Fibroblast of lung (primary cell): Measurements from ENCODE around the gene RPA3. TPM values are rescaled to one million over a fixed set of nuclear protein-coding genes. Genes with fewer than 3 reads are reported as not detected.

Experiments used
- DNase-seq, 2 donors: peaks; one replicate each; pipeline versions ENCODE4 v3.0.0 to v3.0.0-alpha.2; 2010; ENCODE audit warnings: low read depth in 2 of 2
- H2AFZ ChIP-seq: 2 replicates; pipeline ENCODE4 v1.5.1; 2012; ENCODE audit warnings: low read length, control low read depth, inconsistent platforms
- H3K27ac ChIP-seq: 2 replicates; pipeline ENCODE4 v1.5.1; 2011; ENCODE audit warnings: low read length, control low read depth; ENCODE audit not compliant: insufficient read depth
- H3K27me3 ChIP-seq: 2 replicates; pipeline ENCODE4 v1.5.1; 2011; ENCODE audit warnings: mild to moderate bottlenecking, low read length; ENCODE audit not compliant: control insufficient read depth, insufficient read depth
- H3K36me3 ChIP-seq: 2 replicates; pipeline ENCODE4 v1.5.1; 2011; ENCODE audit warnings: low read length; ENCODE audit not compliant: control insufficient read depth, insufficient read depth
- H3K4me1 ChIP-seq: 2 replicates; pipeline ENCODE4 v1.5.1; 2011; ENCODE audit warnings: low read length; ENCODE audit not compliant: control insufficient read depth, insufficient read depth; ENCODE audit errors: extremely low read depth
- H3K4me2 ChIP-seq: 2 replicates; pipeline ENCODE4 v1.5.1; 2011; ENCODE audit warnings: low read length, control low read depth; ENCODE audit not compliant: insufficient read depth; ENCODE audit errors: extremely low read depth
- H3K4me3 ChIP-seq, 4 experiments: fragments of 200-600 bp in 1 of 4; sonication (generic) in 1 of 4; replicated peaks in 1 of 4; 2 replicates each; pipeline ENCODE4 v1.5.1; 2011 to 2016; ENCODE audit warnings: low read length in 4 of 4, low read depth in 3 of 4, mild to moderate bottlenecking in 3 of 4, control low read depth in 2 of 4, inconsistent platforms in 1 of 4, mixed read lengths in 1 of 4; ENCODE audit not compliant: insufficient read depth in 1 of 4; ENCODE audit errors: control extremely low read depth in 1 of 4
- H3K79me2 ChIP-seq: 2 replicates; pipeline ENCODE4 v1.5.1; 2012; ENCODE audit warnings: mild to moderate bottlenecking, low read length, inconsistent platforms; ENCODE audit not compliant: control insufficient read depth, insufficient read depth
- H3K9ac ChIP-seq: 2 replicates; pipeline ENCODE4 v1.5.1; 2011; ENCODE audit warnings: mild to moderate bottlenecking, low read length, control low read depth; ENCODE audit not compliant: insufficient read depth
- H3K9me3 ChIP-seq: 2 replicates; pipeline ENCODE4 v1.5.1; 2012; ENCODE audit warnings: low read depth, low read length; ENCODE audit not compliant: control insufficient read depth, insufficient read depth
- H4K20me1 ChIP-seq: 2 replicates; pipeline ENCODE4 v1.5.1; 2011; ENCODE audit warnings: low read length; ENCODE audit not compliant: control insufficient read depth, insufficient read depth; ENCODE audit errors: extremely low read depth
- EZH2 ChIP-seq: IDR thresholded peaks from 2 replicates; pipeline ENCODE4 v1.5.1; 2012; ENCODE audit warnings: low read length, control low read depth, mild to moderate bottlenecking; ENCODE audit errors: missing control alignments
- polyA plus RNA-seq, 2 donors: library from polyadenylated mRNA; depleted of rRNA in 1 of 2; stranded (reverse) in 1 of 2; unstranded in 1 of 2; fragments of >200 nt; gene quantifications; 2 replicates each; pipeline ENCODE4 v1.2.1, GENCODE V29; 2011 to 2012; ENCODE audit warnings: missing spikeins in 1 of 2
- total RNA-seq: library from RNA; depleted of rRNA; stranded (reverse); fragments of >200 nt; gene quantifications from 2 replicates; pipeline ENCODE4 v1.2.1, GENCODE V29; 2014
- TF ChIP-seq, protein P1 (sequence below), 2 donors: IDR thresholded peaks in 1 of 2; conservative IDR thresholded peaks in 1 of 2; 1 replicate in 1 of 2; 2 replicates in 1 of 2; pipeline ENCODE4 v1.5.1; 2011 to 2012; ENCODE audit warnings: low read length in 2 of 2, control low read depth in 1 of 2, inconsistent platforms in 1 of 2, low read depth in 1 of 2, mild to moderate bottlenecking in 1 of 2

RPA3 gene
- total and polyA plus RNA-seq, 2 donors (not counting 1 experiment from before 2014, with no cell fraction given), result 19.0 to 23.9 TPM

DNA sequence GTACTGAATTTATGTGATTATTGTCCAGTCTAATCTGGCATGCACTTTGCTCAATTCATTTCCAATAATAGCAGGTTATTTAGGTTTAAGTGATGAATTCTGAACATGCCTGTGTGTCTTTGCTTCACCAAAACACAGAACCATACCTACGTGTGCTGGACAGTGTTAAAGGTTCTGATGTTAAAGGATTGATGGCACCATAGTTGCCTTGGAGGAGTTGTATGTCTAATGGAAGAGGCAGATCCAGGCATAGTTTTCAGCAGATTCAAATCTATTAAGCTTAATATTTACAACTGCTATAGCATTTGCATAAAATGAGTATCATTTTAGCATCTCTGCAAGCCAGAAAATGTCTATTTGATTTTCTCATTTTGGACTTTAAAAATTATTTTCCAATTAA lies 105.9 kb downstream of the RPA3 start:
- H3K79me2 ChIP-seq, result no peaks in the 10 kb centered on the region
- H3K27ac ChIP-seq, result no peak overlapping the region
- H3K27me3 ChIP-seq, result no peaks in the 10 kb centered on the region
- no peak overlapping the region for H2AFZ ChIP-seq
- H3K4me1 ChIP-seq, result no peaks in the 10 kb centered on the region
- no peak overlapping the region for H3K9ac ChIP-seq
- H3K4me2 ChIP-seq, result no peak overlapping the region
- H3K9me3 ChIP-seq, result no peaks in the 10 kb centered on the region
- no peak overlapping the region for H3K4me3 ChIP-seq
- TF ChIP-seq, protein P1, sequence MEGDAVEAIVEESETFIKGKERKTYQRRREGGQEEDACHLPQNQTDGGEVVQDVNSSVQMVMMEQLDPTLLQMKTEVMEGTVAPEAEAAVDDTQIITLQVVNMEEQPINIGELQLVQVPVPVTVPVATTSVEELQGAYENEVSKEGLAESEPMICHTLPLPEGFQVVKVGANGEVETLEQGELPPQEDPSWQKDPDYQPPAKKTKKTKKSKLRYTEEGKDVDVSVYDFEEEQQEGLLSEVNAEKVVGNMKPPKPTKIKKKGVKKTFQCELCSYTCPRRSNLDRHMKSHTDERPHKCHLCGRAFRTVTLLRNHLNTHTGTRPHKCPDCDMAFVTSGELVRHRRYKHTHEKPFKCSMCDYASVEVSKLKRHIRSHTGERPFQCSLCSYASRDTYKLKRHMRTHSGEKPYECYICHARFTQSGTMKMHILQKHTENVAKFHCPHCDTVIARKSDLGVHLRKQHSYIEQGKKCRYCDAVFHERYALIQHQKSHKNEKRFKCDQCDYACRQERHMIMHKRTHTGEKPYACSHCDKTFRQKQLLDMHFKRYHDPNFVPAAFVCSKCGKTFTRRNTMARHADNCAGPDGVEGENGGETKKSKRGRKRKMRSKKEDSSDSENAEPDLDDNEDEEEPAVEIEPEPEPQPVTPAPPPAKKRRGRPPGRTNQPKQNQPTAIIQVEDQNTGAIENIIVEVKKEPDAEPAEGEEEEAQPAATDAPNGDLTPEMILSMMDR (conservative IDR thresholded peaks at IDR 0.05 in 1 of 2, IDR thresholded peaks at IDR 0.05 in 1 of 2; ENCODE audit: low read depth in 1 of 2, low read length in 2 of 2), result no peak
- no peak for TF ChIP-seq EZH2
- no peak for DNase-seq
- H3K36me3 ChIP-seq, result no peaks in the 10 kb centered on the region
- H4K20me1 ChIP-seq, result no peaks in the 10 kb centered on the region

DNA sequence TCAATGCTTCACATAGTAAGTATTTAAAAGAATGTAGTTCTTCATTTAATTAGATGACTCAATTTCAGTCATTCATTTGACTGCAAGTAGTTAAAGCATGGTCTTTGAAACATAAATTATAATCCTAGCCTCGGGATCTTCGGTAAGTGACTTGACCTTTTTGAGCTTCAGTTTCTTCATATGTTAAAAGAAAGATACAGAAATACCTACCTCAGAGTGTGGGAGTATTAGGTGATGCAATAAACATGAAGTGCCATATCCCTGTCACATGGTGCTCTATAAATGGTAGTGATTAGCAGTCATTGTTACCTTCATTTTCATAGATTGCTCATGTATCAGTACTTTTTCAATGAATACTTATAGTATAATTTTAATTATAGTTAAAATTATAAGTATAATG lies 109.1 kb downstream of the RPA3 start:
- no peak for DNase-seq
- Histone ChIP-seq H3K27ac (no peak overlapping the region), H3K9ac (no peak overlapping the region), H3K27me3 (no peaks in the 10 kb centered on the region), H3K36me3 (no peaks in the 10 kb centered on the region), H3K4me2 (no peak overlapping the region), H3K4me3 (no peak overlapping the region), H4K20me1 (no peaks in the 10 kb centered on the region), H2AFZ (no peak overlapping the region), H3K9me3 (no peaks in the 10 kb centered on the region), H3K79me2 (no peaks in the 10 kb centered on the region), H3K4me1 (no peaks in the 10 kb centered on the region)
- TF ChIP-seq, protein P1 (conservative IDR thresholded peaks at IDR 0.05 in 1 of 2, IDR thresholded peaks at IDR 0.05 in 1 of 2; ENCODE audit: low read depth in 1 of 2, low read length in 2 of 2), result no peak
- TF ChIP-seq EZH2, result no peak

DNA sequence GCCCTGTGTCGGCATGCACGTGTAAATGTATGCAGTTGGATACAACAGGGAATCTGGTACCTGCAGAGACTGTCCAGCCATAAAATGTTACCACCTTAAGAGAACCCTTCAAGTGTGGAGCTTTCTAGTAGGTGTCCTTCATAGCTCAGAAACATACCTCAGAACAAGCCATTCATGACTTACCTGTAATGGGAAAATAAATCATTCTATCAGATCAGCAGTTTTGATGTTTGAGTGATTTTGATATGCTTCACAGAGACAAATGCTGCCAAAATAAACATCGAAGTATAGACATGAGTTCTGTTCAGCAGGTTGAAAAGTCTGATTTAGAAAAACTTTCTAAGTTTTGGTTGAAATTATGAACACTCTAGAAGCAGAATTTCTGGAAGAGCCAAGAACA lies 111.4 kb downstream of the RPA3 start:
- TF ChIP-seq, protein P1 (conservative IDR thresholded peaks at IDR 0.05 in 1 of 2, IDR thresholded peaks at IDR 0.05 in 1 of 2; ENCODE audit: low read depth in 1 of 2, low read length in 2 of 2), result no peak
- TF ChIP-seq EZH2, result no peak
- no peaks in the 10 kb centered on the region for H3K79me2 ChIP-seq
- H3K4me2 ChIP-seq, result no peak overlapping the region
- H3K4me3 ChIP-seq, result no peak overlapping the region
- no peak overlapping the region for H3K9ac ChIP-seq
- no peak for DNase-seq
- H2AFZ ChIP-seq, result no peak overlapping the region
- no peak overlapping the region for H3K27ac ChIP-seq
- H3K4me1 ChIP-seq, result no peaks in the 10 kb centered on the region
- H3K27me3 ChIP-seq, result no peaks in the 10 kb centered on the region
- no peaks in the 10 kb centered on the region for H4K20me1 ChIP-seq
- no peaks in the 10 kb centered on the region for H3K36me3 ChIP-seq
- H3K9me3 ChIP-seq, result no peaks in the 10 kb centered on the region
